Muscle layer of colon (tissue), 2 donors: ENCODE measurements around the gene AAR2.

Source experiments
- H3K27ac ChIP-seq: one replicate; pipeline ENCODE4 v1.7.0; 2013; ENCODE audit warnings: low read depth, mild to moderate bottlenecking, low read length, moderate library complexity
- H3K27me3 ChIP-seq, 2 donors: one replicate each; pipeline ENCODE4 v1.7.0; 2013; ENCODE audit warnings: low read length in 2 of 2, mild to moderate bottlenecking in 2 of 2; ENCODE audit not compliant: insufficient read depth in 2 of 2, control insufficient read depth in 1 of 2
- H3K36me3 ChIP-seq: one replicate; pipeline ENCODE4 v1.7.0; 2013; ENCODE audit warnings: mild to moderate bottlenecking, low read length; ENCODE audit not compliant: insufficient read depth
- H3K4me1 ChIP-seq: one replicate; pipeline ENCODE4 v1.7.0; 2013; ENCODE audit warnings: mild to moderate bottlenecking, low read length; ENCODE audit not compliant: insufficient read depth
- H3K4me3 ChIP-seq, 2 donors: one replicate each; pipeline ENCODE4 v1.7.0; 2013; ENCODE audit warnings: low read length in 2 of 2, low read depth in 1 of 2, mild to moderate bottlenecking in 1 of 2, moderate library complexity in 1 of 2
- H3K9ac ChIP-seq: one replicate; pipeline ENCODE4 v1.7.0; 2013; ENCODE audit warnings: low read length
- H3K9me3 ChIP-seq: one replicate; pipeline ENCODE4 v1.7.0; 2013; ENCODE audit warnings: mild to moderate bottlenecking, low read length
- donor health status: abdominal sarcoma.
- donor health status: Adenocarcinoma of cecum.

Gene AAR2

GRCh38 chr20:36206641-36207040, 29.6 kb upstream of the AAR2 start:
- H3K36me3 ChIP-seq, result peaks cover 24% of the 10 kb centered on the region
- no peaks in the 10 kb centered on the region for H3K9me3 ChIP-seq
- H3K9ac ChIP-seq, result no peak overlapping the region
- no peak overlapping the region for H3K27ac ChIP-seq
- H3K4me1 ChIP-seq, result no peaks in the 10 kb centered on the region
- H3K4me3 ChIP-seq, result no peak overlapping the region
- no peaks in the 10 kb centered on the region for H3K27me3 ChIP-seq

GRCh38 chr20:36207602-36208001, 28.7 kb upstream of the AAR2 start:
- no peak overlapping the region for H3K9ac ChIP-seq
- H3K27me3 ChIP-seq, result no peaks in the 10 kb centered on the region
- H3K36me3 ChIP-seq, result peaks cover 30% of the 10 kb centered on the region
- H3K4me1 ChIP-seq, result no peaks in the 10 kb centered on the region
- no peaks in the 10 kb centered on the region for H3K9me3 ChIP-seq
- H3K4me3 ChIP-seq, result no peak overlapping the region
- H3K27ac ChIP-seq, result no peak overlapping the region

- no peak overlapping the region for H3K27ac ChIP-seq
- H3K27me3 ChIP-seq, result no peaks in the 10 kb centered on the region
- peaks cover 30% of the 10 kb centered on the region for H3K36me3 ChIP-seq
- no peak overlapping the region for H3K4me3 ChIP-seq
- no peaks in the 10 kb centered on the region for H3K4me1 ChIP-seq
- no peaks in the 10 kb centered on the region for H3K9me3 ChIP-seq
- no peak overlapping the region for H3K9ac ChIP-seq
Observed at GRCh38 chr20:36208257-36208656, 28.0 kb upstream of the AAR2 start.

DNA sequence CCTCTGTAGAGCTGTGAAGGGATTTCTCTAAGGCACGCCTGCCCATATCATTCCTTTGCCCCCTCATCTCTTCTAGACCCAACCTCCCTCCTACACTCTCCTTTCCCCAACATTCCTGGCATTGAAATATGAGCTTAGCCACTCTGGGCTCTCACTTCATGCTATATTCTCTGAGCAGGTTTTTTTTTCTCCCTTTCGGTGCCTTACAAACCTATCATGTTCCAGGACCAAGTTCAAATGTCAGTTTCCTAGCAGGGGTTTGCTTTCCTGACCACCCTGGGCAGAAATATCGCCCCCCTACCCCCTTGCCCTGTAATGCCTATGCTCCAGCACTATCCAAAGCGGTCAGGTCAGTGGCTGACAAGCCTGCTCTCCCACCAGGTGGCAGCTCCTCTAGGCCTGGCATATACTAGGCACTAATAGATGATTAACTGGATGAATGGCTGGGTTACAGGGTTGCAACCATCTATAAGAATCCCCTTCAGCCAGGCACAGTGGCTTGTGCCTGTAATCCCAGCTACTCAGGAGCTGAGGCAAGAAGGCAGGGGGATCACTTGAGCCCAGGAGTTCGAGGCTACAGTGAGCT, 25.7 kb upstream of the AAR2 start:
- Histone ChIP-seq H3K9ac (no peak overlapping the region), H3K36me3 (peaks cover 30% of the 10 kb centered on the region)

DNA sequence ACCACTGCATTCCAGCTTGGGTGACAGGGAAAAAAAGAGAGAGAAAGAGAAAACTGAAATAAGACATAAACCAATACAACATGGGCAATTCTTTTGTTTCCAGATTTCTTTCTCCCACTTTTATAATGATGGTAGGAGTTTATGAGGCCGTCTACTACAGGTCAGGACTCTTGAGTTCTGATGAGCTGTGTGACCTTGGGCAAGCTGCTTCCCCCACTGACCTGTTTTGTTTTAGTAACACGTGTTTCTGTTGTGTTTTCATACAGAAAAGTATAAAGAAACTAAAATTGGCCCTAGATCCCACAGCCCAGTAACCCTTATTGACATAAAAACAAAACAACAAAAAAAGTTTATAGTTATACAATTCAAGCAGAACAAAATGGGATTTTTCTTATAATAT, 22.9 kb upstream of the AAR2 start:
- Histone ChIP-seq H3K4me3 (no peak overlapping the region), H3K4me1 (no peaks in the 10 kb centered on the region), H3K9me3 (no peaks in the 10 kb centered on the region), H3K36me3 (peaks cover 23% of the 10 kb centered on the region), H3K27ac (no peak overlapping the region), H3K9ac (no peak overlapping the region), H3K27me3 (no peaks in the 10 kb centered on the region)

More for the DNA sequence above, 25.7 kb upstream of the AAR2 start:
- H3K27me3 ChIP-seq, result no peaks in the 10 kb centered on the region
- no peaks in the 10 kb centered on the region for H3K9me3 ChIP-seq
- H3K27ac ChIP-seq, result no peak overlapping the region
- no peaks in the 10 kb centered on the region for H3K4me1 ChIP-seq
- no peak overlapping the region for H3K4me3 ChIP-seq

- Histone ChIP-seq H3K27me3 (no peaks in the 10 kb centered on the region), H3K9me3 (no peaks in the 10 kb centered on the region), H3K4me1 (no peaks in the 10 kb centered on the region), H3K27ac (no peak overlapping the region), H3K36me3 (peaks cover 21% of the 10 kb centered on the region), H3K9ac (no peak overlapping the region), H3K4me3 (no peak overlapping the region)
Observed at GRCh38 chr20:36214684-36215256, 21.5 kb upstream of the AAR2 start.

GRCh38 chr20:36215778-36216177, 20.5 kb upstream of the AAR2 start:
- no peak overlapping the region for H3K27ac ChIP-seq
- H3K27me3 ChIP-seq, result no peaks in the 10 kb centered on the region
- no peaks in the 10 kb centered on the region for H3K4me1 ChIP-seq
- H3K4me3 ChIP-seq, result no peak overlapping the region
- H3K9ac ChIP-seq, result no peak overlapping the region
- H3K9me3 ChIP-seq, result no peaks in the 10 kb centered on the region
- peaks cover 21% of the 10 kb centered on the region for H3K36me3 ChIP-seq

DNA sequence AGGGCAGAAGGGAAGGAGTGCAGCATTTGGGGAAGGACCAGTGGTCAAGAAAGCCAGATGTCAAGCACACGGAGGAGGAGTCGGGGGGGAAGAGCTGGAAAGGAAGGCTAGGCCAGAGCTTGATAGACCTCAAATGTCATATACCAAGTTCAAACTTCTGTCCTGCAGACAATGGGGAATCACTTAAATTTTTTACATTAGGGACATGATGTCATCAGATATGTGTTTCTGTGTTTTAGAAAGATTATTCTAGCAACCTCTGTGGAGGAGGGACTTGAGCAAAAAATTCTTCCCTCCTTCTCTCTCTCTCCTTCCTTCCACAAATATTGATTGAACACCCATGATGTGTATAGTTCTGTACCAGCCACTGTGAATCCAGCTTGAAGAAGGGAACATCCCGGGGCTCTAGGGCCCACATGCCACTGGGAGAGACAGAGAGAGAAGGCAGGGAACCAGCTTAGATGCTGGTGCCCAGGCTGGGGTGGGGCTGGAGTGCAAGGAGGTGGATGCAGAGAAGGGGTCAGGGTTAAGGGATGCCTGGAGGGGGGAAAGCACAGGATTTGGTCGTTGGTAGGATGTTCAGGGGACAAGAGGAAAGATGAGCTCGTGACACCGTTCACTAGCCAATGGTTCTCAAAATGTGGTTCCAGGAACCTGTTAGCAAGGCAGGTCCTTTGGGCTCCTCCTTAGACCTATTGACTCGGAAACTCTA, 19.8 kb upstream of the AAR2 start:
- Histone ChIP-seq H3K27ac (no peak overlapping the region), H3K4me3 (no peak overlapping the region), H3K27me3 (no peaks in the 10 kb centered on the region), H3K9ac (no peak overlapping the region), H3K36me3 (peaks cover 28% of the 10 kb centered on the region), H3K9me3 (no peaks in the 10 kb centered on the region), H3K4me1 (no peaks in the 10 kb centered on the region)

- no peak overlapping the region for H3K4me3 ChIP-seq
- no peak overlapping the region for H3K9ac ChIP-seq
- peaks cover 29% of the 10 kb centered on the region for H3K36me3 ChIP-seq
- no peaks in the 10 kb centered on the region for H3K9me3 ChIP-seq
- H3K27ac ChIP-seq, result no peak overlapping the region
- no peaks in the 10 kb centered on the region for H3K4me1 ChIP-seq
- H3K27me3 ChIP-seq, result no peaks in the 10 kb centered on the region
Observed at GRCh38 chr20:36217226-36217625, 19.1 kb upstream of the AAR2 start.

- Histone ChIP-seq H3K4me1 (no peaks in the 10 kb centered on the region), H3K36me3 (peaks cover 28% of the 10 kb centered on the region), H3K27me3 (no peaks in the 10 kb centered on the region), H3K27ac (no peak overlapping the region), H3K9me3 (no peaks in the 10 kb centered on the region), H3K4me3 (no peak overlapping the region), H3K9ac (no peak overlapping the region)
Observed at GRCh38 chr20:36218380-36219064, 17.8 kb upstream of the AAR2 start.

- Histone ChIP-seq H3K4me1 (no peaks in the 10 kb centered on the region), H3K9me3 (no peaks in the 10 kb centered on the region), H3K36me3 (peaks cover 28% of the 10 kb centered on the region), H3K27ac (no peak overlapping the region), H3K9ac (no peak overlapping the region), H3K27me3 (no peaks in the 10 kb centered on the region), H3K4me3 (no peak overlapping the region)
Observed at GRCh38 chr20:36219671-36220220, 16.5 kb upstream of the AAR2 start.
